Ammon's horn (tissue), 1 donor: Measurements from ENCODE around the gene GNAQ.

Experiments used
- DNase-seq: peaks from one replicate; pipeline ENCODE4 v3.0.0-alpha.2; 2016; ENCODE audit warnings: low spot score

The GNAQ gene

DNA sequence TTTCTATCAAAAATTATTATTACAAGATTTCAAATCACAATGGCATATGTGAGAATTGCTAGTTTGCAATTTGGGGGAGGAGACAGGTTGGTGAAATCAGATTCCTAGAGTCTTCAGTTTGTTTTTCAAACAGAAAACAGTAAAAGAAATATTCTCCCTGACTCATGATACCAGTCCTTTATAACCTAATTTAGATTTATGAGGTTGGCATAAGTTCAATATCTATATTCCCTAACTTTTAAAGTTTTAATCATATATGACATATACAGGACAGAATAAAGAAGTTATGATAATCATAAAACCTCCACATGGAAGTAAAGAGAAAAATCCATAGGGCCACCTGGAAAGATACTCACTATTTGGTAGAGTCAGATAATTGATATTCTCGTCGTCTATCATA is 216.4 kb downstream of the GNAQ start:
- DNase-seq: no peak

DNA sequence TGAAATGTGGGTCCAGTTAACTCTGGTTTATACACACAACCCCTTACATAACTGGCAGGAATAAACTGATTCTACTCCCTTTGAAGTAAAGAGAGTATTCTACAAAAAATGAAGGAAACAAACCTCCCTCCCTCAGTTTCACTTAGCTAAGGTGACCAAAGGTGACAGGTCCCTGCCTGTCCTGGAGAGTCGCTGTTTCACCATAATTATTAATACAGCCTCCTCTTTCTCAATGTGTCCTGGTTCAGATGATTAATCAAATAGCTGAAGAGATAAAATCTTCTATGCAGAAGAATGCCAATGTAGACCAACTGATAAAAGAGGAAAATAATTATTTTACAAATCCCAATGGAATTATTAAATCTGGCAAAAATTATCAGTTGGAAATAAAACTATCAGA is 219.8 kb downstream of the GNAQ start:
- no peak for DNase-seq

GRCh38 chr9:77810637-77811119 is 220.9 kb downstream of the GNAQ start:
- DNase-seq: no peak

DNA sequence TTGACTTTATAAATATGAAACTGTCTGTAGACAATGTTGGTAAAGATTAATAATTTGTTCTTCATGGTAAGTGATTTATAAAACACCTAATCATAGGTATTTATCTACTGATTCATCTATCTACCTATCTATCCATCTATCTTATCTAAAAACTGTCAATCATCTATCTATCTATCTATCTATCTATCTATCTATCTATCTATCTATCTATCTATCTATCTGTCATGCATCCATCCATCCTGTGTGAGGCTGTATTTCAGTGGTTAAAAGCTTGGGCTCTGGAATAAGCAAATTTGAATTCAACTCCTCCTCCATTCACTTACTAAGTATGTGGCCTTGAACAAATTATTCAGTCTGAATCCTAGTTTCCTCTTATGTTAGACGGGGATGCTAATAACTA is 221.6 kb downstream of the GNAQ start:
- DNase-seq: no peak

GRCh38 chr9:77809552-77809951 is 222.1 kb downstream of the GNAQ start:
- no peak for DNase-seq

DNA sequence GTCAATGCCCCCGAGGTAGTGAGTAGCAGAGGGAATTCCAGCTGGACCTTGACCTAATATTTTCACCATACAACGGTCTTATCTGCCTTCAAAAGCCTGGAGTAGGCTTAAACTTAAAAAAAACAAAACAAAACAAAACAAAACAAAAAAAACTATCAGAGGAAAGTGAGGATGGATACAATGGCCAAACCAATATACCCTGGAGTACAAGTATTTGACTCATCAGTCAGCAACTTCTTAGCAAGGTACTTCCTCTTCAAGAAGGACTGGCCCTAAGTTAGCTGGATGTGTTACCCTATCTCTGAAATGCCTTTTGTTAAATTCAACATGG is 222.9 kb downstream of the GNAQ start:
- DNase-seq: no peak

DNA sequence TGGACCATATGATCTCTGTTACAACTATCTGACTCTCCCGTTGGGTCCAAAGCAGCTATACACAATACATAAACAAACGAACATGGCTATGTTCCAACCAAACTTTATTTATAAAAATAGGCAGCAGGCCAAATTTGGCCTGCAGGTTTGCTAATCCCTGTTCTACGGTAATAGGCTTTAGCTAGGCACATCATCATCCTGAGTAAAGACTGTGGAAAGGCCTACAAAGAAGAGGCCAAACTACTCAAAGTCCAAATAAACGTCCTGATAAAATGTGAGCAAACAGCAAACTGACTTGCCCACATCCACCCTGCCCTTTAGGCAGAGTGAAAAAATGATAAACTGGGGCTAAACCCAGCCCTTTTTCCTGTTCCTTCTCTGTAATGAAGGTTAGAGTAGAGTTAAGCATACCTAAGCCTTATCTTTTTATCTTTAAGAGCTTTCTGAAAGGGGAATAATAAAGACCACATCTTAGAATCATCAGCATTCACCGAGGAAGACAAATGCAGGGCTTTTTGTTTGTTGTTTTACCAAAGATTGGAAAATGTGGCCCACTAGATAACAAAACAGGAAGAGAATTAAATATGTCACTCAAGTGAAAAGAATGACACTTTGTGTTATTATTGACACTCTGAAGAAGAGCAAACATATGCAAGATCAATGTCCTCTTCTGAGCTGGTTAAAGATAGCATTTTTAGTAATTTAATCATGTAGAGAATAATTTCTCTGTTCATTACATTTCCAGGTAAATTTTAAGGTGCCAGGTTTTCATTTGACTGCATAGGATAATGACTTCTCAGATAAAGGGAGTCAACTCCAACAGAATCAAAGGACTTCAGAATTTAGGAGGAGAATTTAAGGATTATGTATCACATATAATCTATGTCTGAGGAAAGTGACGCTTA is 223.5 kb downstream of the GNAQ start:
- no peak for DNase-seq

DNA sequence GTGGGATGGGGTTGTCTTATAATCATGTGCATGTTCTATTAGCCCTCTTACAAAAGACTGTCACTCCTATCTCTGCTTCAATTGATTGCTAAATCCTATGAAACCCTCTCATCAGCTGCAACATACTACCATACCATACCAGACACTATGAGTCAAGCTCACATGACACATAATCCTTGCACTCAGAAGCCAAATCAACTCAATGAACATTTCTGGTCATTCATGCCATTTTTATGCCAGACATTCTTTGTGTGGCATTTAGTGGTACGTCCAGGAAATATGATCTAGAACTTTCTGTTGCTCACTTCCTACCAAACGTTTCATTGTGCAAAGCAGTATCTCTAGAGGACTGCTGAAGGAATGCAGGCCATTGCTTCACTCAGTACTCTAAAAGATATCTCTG is 224.3 kb downstream of the GNAQ start:
- no peak for DNase-seq

DNA sequence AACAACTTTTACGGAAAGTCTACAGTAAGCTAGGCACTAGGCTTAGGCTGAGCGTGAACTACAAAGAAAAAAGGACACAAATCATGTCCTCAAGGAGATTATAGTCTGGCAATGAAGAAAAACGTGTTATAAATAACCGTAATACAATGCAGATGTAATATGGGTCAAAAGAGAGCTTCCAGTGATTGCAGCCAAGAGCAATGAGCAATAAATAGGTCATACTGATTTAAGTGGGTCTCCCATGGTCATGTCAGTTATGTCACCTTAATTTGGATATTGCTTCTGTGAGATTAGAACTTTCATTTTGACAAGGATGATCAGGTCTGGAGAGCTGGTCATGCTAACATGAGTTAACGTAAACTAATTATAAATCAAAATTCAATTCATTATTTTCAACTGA is 224.9 kb downstream of the GNAQ start:
- no peak for DNase-seq

GRCh38 chr9:77805810-77806209 is 225.8 kb downstream of the GNAQ start:
- DNase-seq: no peak

DNA sequence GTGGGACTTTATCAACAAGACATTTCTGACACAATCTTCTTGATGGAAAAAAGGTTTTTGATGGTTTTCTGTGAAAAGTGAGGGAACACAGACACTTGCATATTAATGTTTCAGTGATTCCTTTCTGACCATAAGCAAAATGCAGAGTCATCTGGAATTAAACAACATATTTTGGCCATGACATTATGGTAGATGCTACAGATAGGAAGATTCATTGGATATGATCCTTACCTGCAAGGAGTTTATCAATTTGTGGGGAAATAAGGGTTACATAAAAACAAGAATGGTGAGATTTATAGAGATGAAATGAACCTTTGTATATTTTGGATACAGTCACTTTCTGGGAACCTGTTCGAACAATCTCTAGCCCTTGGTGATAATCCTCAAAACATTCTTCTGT is 228.2 kb downstream of the GNAQ start:
- DNase-seq: no peak

DNA sequence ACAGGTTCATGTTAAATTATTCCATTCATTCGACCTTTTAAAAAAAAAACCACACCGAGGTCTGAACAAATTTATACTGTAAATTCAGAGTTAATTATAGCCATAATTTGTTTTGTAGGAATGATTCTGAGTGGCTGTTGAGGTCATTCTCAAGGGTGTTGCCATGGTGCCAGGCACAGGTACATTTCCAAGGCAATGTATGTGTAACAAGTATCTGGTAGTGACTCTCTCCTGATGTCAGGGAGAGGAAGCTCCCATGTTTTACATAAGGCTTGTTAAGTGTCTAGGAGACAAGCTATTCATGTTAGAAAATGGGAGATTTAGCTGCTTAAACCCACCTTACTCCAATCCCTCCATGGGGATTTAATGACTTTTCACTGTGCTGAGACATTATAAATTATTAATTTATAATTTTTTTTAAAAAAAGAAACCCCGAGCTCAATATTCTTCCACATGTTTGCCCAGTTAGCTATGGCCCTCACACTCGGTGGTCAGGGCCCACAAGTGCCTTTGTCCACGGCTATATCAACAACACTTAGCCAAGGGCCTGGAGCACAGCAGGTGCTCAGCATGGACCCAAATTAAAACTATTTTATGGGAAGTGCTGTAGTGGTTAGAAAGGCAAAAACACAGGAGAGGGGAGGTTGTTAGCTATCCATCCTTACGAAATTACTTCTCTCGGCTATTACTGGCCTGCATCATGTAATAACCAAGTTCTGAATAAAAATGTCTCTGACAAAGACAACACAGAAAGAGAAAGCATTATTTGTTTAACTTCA is 228.9 kb downstream of the GNAQ start:
- no peak for DNase-seq

DNA sequence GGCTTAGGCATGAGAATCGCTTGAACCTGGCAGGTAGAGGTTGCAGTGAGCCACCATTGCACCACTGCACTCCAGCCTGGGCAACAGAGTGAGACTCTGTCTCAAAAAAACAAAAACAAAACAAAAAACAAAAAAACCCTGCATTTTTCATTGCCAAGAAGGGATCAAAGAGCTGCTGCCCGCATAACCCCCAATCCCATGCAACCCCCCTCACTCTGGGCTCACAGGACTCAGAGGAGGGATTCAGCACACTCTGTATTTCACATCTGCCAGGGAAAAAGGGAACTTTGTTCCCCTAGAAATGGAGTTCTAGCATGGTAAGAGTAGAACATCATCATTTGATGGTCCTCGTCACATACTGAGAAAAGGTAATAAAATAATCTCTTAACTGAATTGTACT is 229.5 kb downstream of the GNAQ start:
- no peak for DNase-seq

GRCh38 chr9:77800924-77801551 is 230.6 kb downstream of the GNAQ start:
- DNase-seq: no peak

- DNase-seq: no peak
These were observed 233.5 kb downstream of the GNAQ start for GRCh38 chr9:77798140-77798539.

GRCh38 chr9:77794985-77795384 is 236.6 kb downstream of the GNAQ start:
- no peak for DNase-seq

DNA sequence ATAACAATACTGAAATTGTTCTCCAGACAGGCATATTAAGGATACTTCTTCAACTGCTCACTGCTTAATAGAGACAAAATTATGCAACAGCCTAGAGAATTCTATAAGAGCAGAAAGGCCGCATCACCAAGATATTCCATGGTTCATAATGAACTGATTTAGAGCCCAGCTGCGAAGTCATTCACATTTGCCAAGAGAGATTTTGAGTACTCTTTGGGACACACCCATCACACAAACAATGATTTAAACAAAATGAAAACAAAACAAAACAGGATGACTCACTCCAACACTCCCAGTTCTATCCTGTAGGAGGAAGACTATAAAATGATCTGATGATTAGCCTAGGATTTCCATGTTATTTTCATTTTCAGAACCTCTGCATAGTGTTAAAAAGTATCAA is 237.8 kb downstream of the GNAQ start:
- DNase-seq: peak; percentile 68

DNA sequence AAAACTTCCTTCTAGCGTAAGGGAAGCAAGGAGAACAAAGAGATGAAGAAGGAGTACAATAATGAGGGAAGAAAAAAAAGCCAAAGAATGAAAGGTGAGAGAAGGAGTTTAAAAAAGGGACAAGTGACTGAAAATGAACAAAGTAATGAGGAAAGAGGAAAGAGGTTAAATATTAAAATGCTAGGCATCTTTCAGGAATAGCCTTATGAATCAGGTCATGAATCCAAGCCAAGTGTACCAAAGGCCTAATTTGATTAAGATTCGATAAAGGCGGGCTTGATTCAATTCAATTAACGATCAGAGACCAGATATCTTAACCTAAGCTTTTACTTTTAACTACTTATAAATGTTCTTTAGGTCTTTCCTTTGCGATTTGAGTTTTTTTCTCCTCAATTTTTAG is 241.7 kb downstream of the GNAQ start:
- no peak for DNase-seq

- DNase-seq: no peak
These were observed 246.3 kb downstream of the GNAQ start for GRCh38 chr9:77785341-77785740.

GRCh38 chr9:77783518-77783917 is 248.1 kb downstream of the GNAQ start:
- DNase-seq: no peak

GRCh38 chr9:77779010-77779409 is 252.6 kb downstream of the GNAQ start:
- no peak for DNase-seq

GRCh38 chr9:77773381-77773780 is 258.2 kb downstream of the GNAQ start:
- no peak for DNase-seq

- no peak for DNase-seq
These were observed 259.0 kb downstream of the GNAQ start for GRCh38 chr9:77772646-77773045.
